Activated naive CD4-positive, alpha-beta T cell treated with anti-CD3 and anti-CD28 coated beads, Interleukin-2, amount 50 U/mL, for 72 hours (primary cell): ENCODE data around the gene TSPO. TPM values are rescaled to one million over a fixed set of nuclear protein-coding genes. Genes with fewer than 3 reads are reported as not detected.
"Not testable (repeated sequence)": the region's sequence is repeated elsewhere in the genome, so short reads cannot be mapped to it uniquely, and the experiment has no call there.

Experiments used
- ATAC-seq, 2 donors: fragments of 150-1000 bp; cut with Tn5 transposase; 2 replicates each; pipeline ENCODE4 v1.10.0; 2021; ENCODE audit warnings: mild to moderate bottlenecking in 2 of 2, moderate library complexity in 2 of 2
- DNase-seq, 2 donors: peaks; one replicate each; pipeline ENCODE4 v3.0.0; 2021 to 2022; ENCODE audit warnings: low spot score in 2 of 2
- H3K27ac Mint-ChIP-seq, 2 donors: one replicate each; pipeline ENCODE4 v1.8.0; 2022; ENCODE audit warnings: mild to moderate bottlenecking in 2 of 2, mixed read lengths in 2 of 2
- H3K36me3 Mint-ChIP-seq, 2 donors: one replicate each; pipeline ENCODE4 v1.8.0; 2022; ENCODE audit warnings: mixed read lengths in 2 of 2
- H3K9me3 Mint-ChIP-seq, 2 donors: one replicate each; pipeline ENCODE4 v1.8.0; 2022; ENCODE audit warnings: mixed read lengths in 2 of 2
- total RNA-seq, 2 donors: library from RNA; stranded (reverse); gene quantifications; one replicate each; pipeline ENCODE4 v1.2.3, GENCODE V29; 2022

Gene TSPO
- total RNA-seq, 2 donors from 2014 or later, result 145 to 159 TPM

- Mint-ChIP-seq H3K9me3 (no peaks in the 10 kb centered on the region), H3K27ac (peak overlapping the region in 1 of 2 donors; percentile 6), H3K36me3 (no peaks in the 10 kb centered on the region)
- ATAC-seq, result no peak
- DNase-seq, result no peak
Observed at GRCh38 chr22:43127166-43127908, 24.0 kb upstream of the TSPO start.

GRCh38 chr22:43128116-43128515, 23.2 kb upstream of the TSPO start:
- Mint-ChIP-seq H3K9me3 (no peaks in the 10 kb centered on the region), H3K36me3 (no peaks in the 10 kb centered on the region), H3K27ac (no peak overlapping the region)
- DNase-seq, result no peak
- ATAC-seq, result no peak

GRCh38 chr22:43128928-43129424, 22.4 kb upstream of the TSPO start:
- Mint-ChIP-seq H3K36me3 (no peaks in the 10 kb centered on the region), H3K27ac (no peak overlapping the region), H3K9me3 (no peaks in the 10 kb centered on the region)
- no peak for DNase-seq
- ATAC-seq, result no peak

- H3K27ac Mint-ChIP-seq, result no peak overlapping the region
- no peak for DNase-seq
- ATAC-seq, result no peak
- H3K36me3 Mint-ChIP-seq, result no peaks in the 10 kb centered on the region
- H3K9me3 Mint-ChIP-seq, result no peaks in the 10 kb centered on the region
Observed at GRCh38 chr22:43129426-43130425, 21.6 kb upstream of the TSPO start.

- no peaks in the 10 kb centered on the region for H3K9me3 Mint-ChIP-seq
- DNase-seq (no peak), ATAC-seq (no peak)
- H3K36me3 Mint-ChIP-seq, result no peaks in the 10 kb centered on the region
- no peak overlapping the region for H3K27ac Mint-ChIP-seq
Observed at GRCh38 chr22:43131773-43132501, 19.4 kb upstream of the TSPO start.

- no peak for DNase-seq
- no peaks in the 10 kb centered on the region for H3K36me3 Mint-ChIP-seq
- H3K27ac Mint-ChIP-seq, result no peak overlapping the region
- ATAC-seq, result no peak
- H3K9me3 Mint-ChIP-seq, result no peaks in the 10 kb centered on the region
Observed at GRCh38 chr22:43133401-43133800, 18.0 kb upstream of the TSPO start.

GRCh38 chr22:43134553-43134952, 16.8 kb upstream of the TSPO start:
- no peaks in the 10 kb centered on the region for H3K9me3 Mint-ChIP-seq
- DNase-seq, result no peak
- no peak overlapping the region for H3K27ac Mint-ChIP-seq
- no peak for ATAC-seq
- no peaks in the 10 kb centered on the region for H3K36me3 Mint-ChIP-seq

GRCh38 chr22:43135565-43135964, 15.8 kb upstream of the TSPO start:
- peaks cover 4 to 9% of the 10 kb centered on the region in 2 donors for H3K36me3 Mint-ChIP-seq
- ATAC-seq, result no peak
- no peak overlapping the region for H3K27ac Mint-ChIP-seq
- no peak for DNase-seq
- H3K9me3 Mint-ChIP-seq, result no peaks in the 10 kb centered on the region

GRCh38 chr22:43136255-43136654, 15.1 kb upstream of the TSPO start:
- Mint-ChIP-seq H3K36me3 (peaks cover 4 to 10% of the 10 kb centered on the region in 2 donors), H3K27ac (no peak overlapping the region), H3K9me3 (no peaks in the 10 kb centered on the region)
- DNase-seq (peak in 1 of 2 donors; percentile 48), ATAC-seq (peak in 1 of 2 donors; percentile 61)

- DNase-seq (no peak), ATAC-seq (no peak)
- H3K9me3 Mint-ChIP-seq, result no peaks in the 10 kb centered on the region
- H3K27ac Mint-ChIP-seq, result no peak overlapping the region
- peaks cover 4 to 10% of the 10 kb centered on the region in 2 donors for H3K36me3 Mint-ChIP-seq
Observed at GRCh38 chr22:43136801-43137200, 14.6 kb upstream of the TSPO start.

GRCh38 chr22:43142880-43143562, 8.3 kb upstream of the TSPO start, which contains the start of gene MCAT:
TSS of gene MCAT (minus strand) at chr22:43143398. CDS start at chr22:43143348, 50 bp downstream.
- peak; percentile 95 to 97 for ATAC-seq

GRCh38 chr22:43144949-43145348, 6.4 kb upstream of the TSPO start:
- H3K27ac Mint-ChIP-seq, result no peak overlapping the region
- peaks cover 8 to 16% of the 10 kb centered on the region in 2 donors for H3K36me3 Mint-ChIP-seq
- ATAC-seq (no peak), DNase-seq (no peak)
- no peaks in the 10 kb centered on the region for H3K9me3 Mint-ChIP-seq

More at GRCh38 chr22:43142880-43143562, 8.3 kb upstream of the TSPO start, which contains the start of gene MCAT:
- peak; percentile 86 to 90 for DNase-seq
- Mint-ChIP-seq H3K9me3 (no peaks in the 10 kb centered on the region), H3K36me3 (peaks cover 10 to 16% of the 10 kb centered on the region in 2 donors), H3K27ac (peak within 1 kb of the TSS; percentile 95 to 98)

- H3K27ac Mint-ChIP-seq, DNase-seq, ATAC-seq, H3K9me3 Mint-ChIP-seq: not testable (repeated sequence)
- peaks cover 4 to 12% of the 10 kb centered on the region in 2 donors for H3K36me3 Mint-ChIP-seq
Observed at GRCh38 chr22:43145371-43145770, 6.0 kb upstream of the TSPO start.

GRCh38 chr22:43146332-43146731, 5.0 kb upstream of the TSPO start:
- H3K9me3 Mint-ChIP-seq, ATAC-seq, DNase-seq: not testable (repeated sequence)
- Mint-ChIP-seq H3K27ac (peak overlapping the region in 1 of 2 donors; percentile 46), H3K36me3 (peaks cover 7 to 12% of the 10 kb centered on the region in 2 donors)

GRCh38 chr22:43147821-43148220, 3.5 kb upstream of the TSPO start:
- ATAC-seq, result no peak
- H3K36me3 Mint-ChIP-seq, result peaks cover 7 to 9% of the 10 kb centered on the region in 2 donors
- peak overlapping the region; percentile 45 to 46 for H3K27ac Mint-ChIP-seq
- no peak for DNase-seq
- H3K9me3 Mint-ChIP-seq, result no peaks in the 10 kb centered on the region

- no peaks in the 10 kb centered on the region for H3K9me3 Mint-ChIP-seq
- peaks cover 4 to 7% of the 10 kb centered on the region in 2 donors for H3K36me3 Mint-ChIP-seq
- peak overlapping the region in 1 of 2 donors; percentile 72 for H3K27ac Mint-ChIP-seq
- DNase-seq (no peak), ATAC-seq (no peak)
Observed at GRCh38 chr22:43148581-43148980, 2.8 kb upstream of the TSPO start.
